Epithelial cell of esophagus (primary cell): ENCODE results near the gene DUSP2.

ENCODE experiments used
- DNase-seq: peaks from one replicate; pipeline ENCODE4 v3.0.0; 2010; ENCODE audit warnings: low read depth
- H3K4me3 ChIP-seq: 2 replicates; pipeline ENCODE4 v1.5.1; 2011; ENCODE audit warnings: mild to moderate bottlenecking, low read length, control low read depth
- TF ChIP-seq, protein P1 (sequence below): IDR thresholded peaks from 2 replicates; pipeline ENCODE4 v1.5.1; 2011; ENCODE audit warnings: low read depth, mild to moderate bottlenecking, low read length, control low read depth, inconsistent platforms; ENCODE audit not compliant: insufficient read depth; ENCODE audit errors: missing control alignments

DUSP2 gene

DNA sequence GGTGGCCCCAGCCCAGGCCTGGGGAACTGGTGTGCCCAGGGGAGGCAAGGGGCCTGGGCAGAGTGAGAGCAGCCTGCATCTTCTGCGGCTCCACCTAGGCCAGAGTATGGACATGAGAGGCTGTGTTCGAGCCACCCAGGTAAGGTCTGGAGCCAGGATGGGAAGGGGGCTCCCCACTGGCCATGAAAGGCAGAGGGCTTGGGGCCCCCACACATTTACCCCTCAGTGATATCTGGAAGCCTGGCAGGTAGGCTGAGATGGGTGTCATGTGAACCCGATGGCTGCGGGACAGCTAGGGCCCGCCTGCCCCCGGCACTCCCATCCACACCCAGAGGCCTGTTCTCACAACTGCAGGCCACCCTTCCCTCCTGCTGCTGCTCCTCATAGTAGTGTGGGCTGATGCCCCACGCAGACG, 42.0 kb downstream of the DUSP2 start:
- no peak overlapping the region for H3K4me3 ChIP-seq
- no peak for DNase-seq
- TF ChIP-seq, protein P1, sequence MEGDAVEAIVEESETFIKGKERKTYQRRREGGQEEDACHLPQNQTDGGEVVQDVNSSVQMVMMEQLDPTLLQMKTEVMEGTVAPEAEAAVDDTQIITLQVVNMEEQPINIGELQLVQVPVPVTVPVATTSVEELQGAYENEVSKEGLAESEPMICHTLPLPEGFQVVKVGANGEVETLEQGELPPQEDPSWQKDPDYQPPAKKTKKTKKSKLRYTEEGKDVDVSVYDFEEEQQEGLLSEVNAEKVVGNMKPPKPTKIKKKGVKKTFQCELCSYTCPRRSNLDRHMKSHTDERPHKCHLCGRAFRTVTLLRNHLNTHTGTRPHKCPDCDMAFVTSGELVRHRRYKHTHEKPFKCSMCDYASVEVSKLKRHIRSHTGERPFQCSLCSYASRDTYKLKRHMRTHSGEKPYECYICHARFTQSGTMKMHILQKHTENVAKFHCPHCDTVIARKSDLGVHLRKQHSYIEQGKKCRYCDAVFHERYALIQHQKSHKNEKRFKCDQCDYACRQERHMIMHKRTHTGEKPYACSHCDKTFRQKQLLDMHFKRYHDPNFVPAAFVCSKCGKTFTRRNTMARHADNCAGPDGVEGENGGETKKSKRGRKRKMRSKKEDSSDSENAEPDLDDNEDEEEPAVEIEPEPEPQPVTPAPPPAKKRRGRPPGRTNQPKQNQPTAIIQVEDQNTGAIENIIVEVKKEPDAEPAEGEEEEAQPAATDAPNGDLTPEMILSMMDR: no peak

DNA sequence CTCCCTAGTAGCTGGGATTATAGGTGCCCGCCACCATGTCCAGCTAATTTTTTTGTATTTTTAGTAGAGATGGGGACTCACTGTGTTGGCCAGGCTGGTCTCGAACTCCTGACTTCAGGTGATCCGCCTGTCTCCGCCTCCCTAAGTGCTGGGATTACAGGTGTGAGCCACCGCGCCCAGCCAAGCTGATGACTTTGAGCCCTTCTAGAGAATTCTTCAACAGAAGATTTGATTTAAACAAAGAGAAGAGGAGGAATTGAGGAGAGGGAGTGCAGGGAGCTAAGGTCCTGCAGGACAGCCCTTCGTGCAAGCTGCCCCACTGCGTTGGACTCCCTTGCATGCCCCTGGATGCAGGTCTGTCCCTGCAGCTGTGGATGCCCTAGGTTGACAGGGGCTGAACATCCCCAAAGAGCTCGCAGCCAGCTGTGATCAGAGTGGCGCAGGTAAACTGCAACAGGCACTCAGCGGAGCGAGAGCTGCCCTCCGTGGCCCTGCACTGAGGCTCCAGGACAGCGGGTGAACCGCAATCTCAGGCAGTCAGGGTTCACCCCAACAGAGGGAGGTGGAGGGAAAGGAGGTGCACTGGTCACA, 42.5 kb downstream of the DUSP2 start:
- TF ChIP-seq, protein P1: no peak
- DNase-seq: no peak
- H3K4me3 ChIP-seq: no peak overlapping the region

DNA sequence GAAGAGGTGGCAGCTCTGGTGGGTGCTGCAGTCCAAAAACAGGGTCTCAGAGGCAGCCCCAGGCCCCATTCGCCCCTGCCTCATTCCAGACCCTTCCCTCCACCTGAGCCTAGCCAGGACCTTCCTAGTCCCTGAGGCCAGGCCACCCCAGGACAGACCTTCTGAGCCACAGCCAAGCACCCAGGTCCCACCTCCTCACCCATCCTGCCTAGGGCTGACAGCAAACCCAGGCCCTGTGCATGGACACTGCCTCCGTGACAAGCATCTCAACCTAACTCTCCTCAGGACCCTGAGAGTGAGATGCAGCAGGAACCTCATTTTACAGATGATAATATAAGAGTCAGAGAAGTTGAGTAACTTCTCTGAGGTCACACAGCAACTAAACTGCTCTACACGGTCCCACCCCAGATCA, 44.3 kb downstream of the DUSP2 start:
- TF ChIP-seq, protein P1: no peak
- DNase-seq: no peak
- H3K4me3 ChIP-seq: no peak overlapping the region

DNA sequence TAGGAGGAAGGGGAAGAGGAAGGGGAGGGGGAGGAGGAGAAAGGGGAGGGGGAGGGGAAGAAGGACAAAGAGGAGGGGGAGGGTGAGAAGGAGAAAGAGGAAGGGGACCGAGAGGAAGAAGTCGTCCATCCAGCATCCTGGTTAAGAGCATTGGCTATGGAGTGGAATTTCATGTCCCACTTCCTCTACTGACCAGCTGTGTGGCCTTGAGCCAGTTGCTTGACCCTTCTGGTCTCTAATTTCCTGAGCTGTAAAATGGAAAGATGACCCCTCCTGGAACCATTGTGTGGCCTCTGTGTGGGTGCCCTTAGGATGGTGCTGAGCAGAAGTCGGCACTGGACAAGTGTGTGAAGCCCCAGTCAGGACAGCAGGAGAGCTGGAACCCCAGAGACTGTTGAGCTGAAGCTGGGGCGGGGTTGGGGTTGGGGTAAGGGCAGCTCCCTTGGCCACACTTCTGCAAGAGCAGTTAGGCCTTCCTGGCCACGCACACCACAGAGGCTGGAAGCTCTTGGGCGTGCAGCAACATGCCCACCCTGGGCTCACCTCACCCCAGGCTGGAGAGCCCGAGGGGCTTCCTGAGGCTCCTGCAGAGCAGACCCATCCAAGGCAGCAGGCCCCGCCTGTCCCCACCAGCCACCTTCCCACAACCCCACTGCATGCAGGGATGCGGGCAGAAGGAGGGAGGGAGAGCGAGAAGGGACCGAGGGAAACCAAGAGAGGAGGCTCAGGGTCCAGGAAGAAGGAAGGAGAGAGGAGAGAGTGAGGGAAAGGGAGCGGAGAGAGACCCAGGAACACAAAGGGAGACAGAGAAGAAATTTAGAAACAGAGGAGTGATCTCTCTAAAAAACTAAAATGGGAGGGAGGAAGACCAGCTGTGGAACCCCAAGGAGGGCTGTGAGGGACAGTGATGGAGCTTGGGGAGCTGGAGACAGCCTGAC, 45.1 kb downstream of the DUSP2 start:
- H3K4me3 ChIP-seq: no peak overlapping the region
- peak; percentile 61 for DNase-seq
- TF ChIP-seq, protein P1: no peak

DNA sequence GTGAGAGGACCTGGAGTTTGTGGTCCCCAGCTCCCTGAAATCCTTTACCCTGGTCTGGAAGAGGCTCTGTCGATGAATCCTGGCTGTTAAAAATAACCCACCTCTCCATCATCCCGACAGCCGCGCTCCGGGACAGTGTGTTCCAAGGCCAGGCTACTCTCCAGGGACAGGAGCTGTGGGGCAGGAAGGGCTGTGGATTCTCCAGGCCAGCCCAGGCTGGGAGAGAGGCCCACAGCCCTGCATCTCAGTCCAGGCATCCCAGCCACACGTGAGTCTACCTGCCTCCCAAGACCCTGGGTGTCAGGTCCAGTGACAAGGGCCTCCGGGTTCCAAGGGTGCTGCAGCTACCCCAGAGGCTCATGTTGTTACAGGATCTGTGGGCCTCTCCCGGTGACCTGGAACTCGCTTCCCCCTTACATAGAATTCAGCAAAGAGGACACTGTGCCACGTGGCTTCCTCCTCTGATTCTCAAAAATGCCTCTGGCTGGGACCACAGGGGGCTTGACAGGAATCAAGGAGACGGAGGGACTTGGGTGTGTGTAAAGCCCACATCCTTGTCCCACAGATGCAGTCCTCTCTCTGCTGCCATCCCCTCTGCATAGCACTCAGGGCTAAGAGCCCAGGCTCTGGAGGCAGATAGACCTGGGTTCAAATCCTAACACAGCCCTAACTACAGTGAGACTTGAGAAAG, 46.2 kb downstream of the DUSP2 start:
- no peak for DNase-seq
- no peak overlapping the region for H3K4me3 ChIP-seq
- TF ChIP-seq, protein P1: no peak

DNA sequence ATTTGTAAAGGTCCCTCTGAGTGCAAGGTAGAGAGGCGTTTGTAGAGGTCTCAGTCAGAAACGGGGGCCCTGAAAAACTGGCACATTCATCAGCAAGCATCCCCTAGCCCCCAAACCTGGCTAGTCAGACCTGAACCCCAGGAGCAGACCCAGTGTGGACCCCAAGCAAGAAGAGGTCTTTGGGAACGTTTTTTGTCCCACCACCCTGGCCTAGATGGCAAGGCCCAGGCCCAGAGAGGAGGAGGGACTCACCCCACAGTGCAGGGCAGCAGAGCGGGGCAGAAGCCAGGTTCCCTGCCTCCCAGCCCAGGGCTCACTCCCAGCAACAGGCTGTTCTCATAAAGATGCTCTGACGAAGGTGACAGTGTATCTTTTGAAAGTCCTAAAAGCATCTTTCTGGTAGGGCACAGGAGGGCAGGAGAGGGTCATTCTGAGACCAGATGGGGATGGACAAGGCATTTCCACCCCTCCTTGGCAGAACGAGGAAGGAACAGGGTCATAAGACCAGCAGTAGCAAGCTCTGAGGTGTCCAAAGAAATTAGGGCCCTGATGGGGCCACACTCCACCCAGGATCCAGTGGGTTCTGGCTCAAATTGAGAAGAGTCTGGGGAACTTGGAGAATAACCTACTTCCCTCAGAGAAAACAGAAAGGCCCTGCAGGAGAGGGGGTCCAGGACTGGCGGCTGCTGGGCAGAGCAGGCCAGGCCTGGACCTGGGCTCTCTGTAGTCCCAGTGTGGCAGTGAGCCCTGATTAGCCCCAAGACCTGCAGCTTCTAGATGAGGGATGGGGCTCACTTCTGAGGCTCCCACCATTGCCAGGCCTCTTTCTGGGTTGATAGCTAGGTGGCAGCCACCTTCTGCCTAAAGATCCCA, 47.1 kb downstream of the DUSP2 start:
- DNase-seq: no peak
- H3K4me3 ChIP-seq: no peak overlapping the region

More for the DNA sequence above, 47.1 kb downstream of the DUSP2 start:
- TF ChIP-seq, protein P1: no peak
